Measurements from ENCODE around the gene ACOT11.

GRCh38 chr1:54499360-54500106, 48.5 kb upstream of the ACOT11 start:
- peak in 1 of 3 experiments; percentile 39 for TF ChIP-seq CTCF (IDR thresholded peaks at IDR 0.05)
- TF ChIP-seq POLR2A (IDR thresholded peaks at IDR 0.05), result no peak
